Right ventricle myocardium inferior (tissue), 1 donor: ENCODE results near the gene CDO1. TPM values are rescaled to one million over a fixed set of nuclear protein-coding genes. Genes with fewer than 3 reads are reported as not detected.
"Not testable (repeated sequence)": the region's sequence is repeated elsewhere in the genome, so short reads cannot be mapped to it uniquely, and the experiment has no call there.

Experiments
- ATAC-seq: fragments of 200-7000 bp; cut with Tn5 transposase; one replicate; pipeline ENCODE4 v1.9.1; 2020; ENCODE audit warnings: mild to moderate bottlenecking, moderate library complexity
- DNase-seq: peaks from one replicate; pipeline ENCODE4 v3.0.0; 2021; ENCODE audit errors: missing footprints
- intact Hi-C: fragments of 100-400 bp; cut with DNase I; formaldehyde crosslinking; loops from one replicate; pipeline ENCODE4 v1.11.0; 2022
- total RNA-seq: library from RNA; stranded (reverse); fragmentation: NEBNext Ultra II Directional; extraction: Animal tissue kit (Norgen Biotek cat#: 25700); gene quantifications from one replicate; pipeline ENCODE4 v1.2.1, GENCODE V29; 2021
- donor health status: DM: no; HTN: yes; CAD: no; lungs with severe emphysema.

Gene CDO1
- total RNA-seq, 1 donor from 2014 or later = 12.2 TPM

- intact Hi-C loops = loop anchor here (2.0 kb wide), 1 partner anchor 204 kb away; no protein-coding TSS in a partner anchor
- ATAC-seq = no peak
- DNase-seq = no peak
Observed at GRCh38 chr5:115838885-115839518, 22.5 kb upstream of the CDO1 start.

GRCh38 chr5:115835481-115835880, 19.0 kb upstream of the CDO1 start:
- DNase-seq (no peak), ATAC-seq (no peak)
- intact Hi-C loops = no loop called here

- DNase-seq (no peak), ATAC-seq (peak; percentile 23)
- intact Hi-C loops = loop anchor here (2.0 kb wide), 1 partner anchor 202 kb away; no protein-coding TSS in a partner anchor
Observed at GRCh38 chr5:115831163-115831768, 14.8 kb upstream of the CDO1 start.

DNA sequence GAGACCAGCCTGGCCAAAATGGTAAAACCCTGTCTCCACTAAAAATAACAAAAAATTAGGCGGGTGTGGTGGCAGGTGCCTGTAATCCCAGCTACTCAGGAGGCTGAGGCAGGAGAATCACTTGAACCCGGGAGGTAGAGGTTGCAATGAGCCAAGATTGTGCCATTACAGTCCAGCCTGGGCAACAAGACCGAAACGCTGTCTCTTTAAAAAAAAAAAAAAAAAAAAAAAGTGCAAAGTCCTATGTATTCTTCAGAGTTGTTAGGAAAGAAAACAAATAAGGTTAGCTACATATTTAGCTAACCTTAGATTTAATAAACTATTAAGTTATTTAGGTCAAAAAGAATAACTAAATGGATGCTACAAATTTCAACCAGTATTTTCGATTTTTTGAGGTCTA, 13.5 kb upstream of the CDO1 start:
- intact Hi-C loops = loop anchor here (2.0 kb wide), 1 partner anchor 201 kb away; no protein-coding TSS in a partner anchor
- ATAC-seq (no peak), DNase-seq (no peak)

DNA sequence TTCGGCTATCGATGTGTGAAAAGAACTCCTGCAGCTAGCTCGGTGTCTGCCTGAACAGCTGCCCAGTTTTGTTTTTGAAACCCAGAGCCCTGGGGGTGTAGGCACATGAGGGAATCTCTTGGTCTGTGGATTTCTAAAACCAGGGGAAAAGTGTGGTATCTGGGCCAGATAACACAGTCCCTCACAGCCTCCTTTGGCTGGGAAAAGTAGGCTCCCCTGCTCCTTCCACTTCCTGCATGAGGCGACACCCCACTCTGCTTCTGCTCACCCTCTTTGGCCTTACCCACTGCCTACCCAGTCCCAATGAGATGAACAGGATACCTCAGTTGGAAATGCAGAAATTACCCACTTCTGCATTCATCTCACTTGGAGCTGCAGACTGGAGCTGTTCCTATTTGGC, 9.5 kb upstream of the CDO1 start:
- ATAC-seq = no peak
- no peak for DNase-seq

DNA sequence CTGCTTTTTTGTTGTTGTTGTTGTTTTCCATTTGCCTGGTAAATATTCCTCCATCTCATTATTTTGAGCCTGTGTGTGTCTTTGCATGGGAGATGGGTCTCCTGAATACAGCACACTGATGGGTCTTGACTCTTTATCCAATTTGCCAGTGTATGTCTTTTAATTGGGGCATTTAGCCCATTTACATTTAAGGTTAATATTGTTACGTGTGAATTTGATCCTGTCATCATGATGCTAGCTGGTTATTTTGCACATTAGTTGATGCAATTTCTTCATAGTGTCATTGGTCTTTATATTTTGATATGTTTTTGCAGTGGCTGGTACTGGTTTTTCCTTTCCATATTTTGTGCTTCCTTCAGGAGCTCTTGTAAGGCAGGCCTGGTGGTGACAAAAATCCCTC, 8.5 kb upstream of the CDO1 start:
- intact Hi-C loops, ATAC-seq, DNase-seq: not testable (repeated sequence)

More for the DNA sequence above, 9.5 kb upstream of the CDO1 start:
- intact Hi-C loops = no loop called here

- no peak for ATAC-seq
- DNase-seq = no peak
- intact Hi-C loops = no loop called here
Observed at GRCh38 chr5:115820846-115821245, 4.4 kb upstream of the CDO1 start.

- ATAC-seq = no peak
- DNase-seq = no peak
- intact Hi-C loops = no loop called here
Observed at GRCh38 chr5:115818821-115819220, 2.4 kb upstream of the CDO1 start.

- ATAC-seq = no peak
Observed at GRCh38 chr5:115817386-115817785, 927 bp upstream of the CDO1 start.

DNA sequence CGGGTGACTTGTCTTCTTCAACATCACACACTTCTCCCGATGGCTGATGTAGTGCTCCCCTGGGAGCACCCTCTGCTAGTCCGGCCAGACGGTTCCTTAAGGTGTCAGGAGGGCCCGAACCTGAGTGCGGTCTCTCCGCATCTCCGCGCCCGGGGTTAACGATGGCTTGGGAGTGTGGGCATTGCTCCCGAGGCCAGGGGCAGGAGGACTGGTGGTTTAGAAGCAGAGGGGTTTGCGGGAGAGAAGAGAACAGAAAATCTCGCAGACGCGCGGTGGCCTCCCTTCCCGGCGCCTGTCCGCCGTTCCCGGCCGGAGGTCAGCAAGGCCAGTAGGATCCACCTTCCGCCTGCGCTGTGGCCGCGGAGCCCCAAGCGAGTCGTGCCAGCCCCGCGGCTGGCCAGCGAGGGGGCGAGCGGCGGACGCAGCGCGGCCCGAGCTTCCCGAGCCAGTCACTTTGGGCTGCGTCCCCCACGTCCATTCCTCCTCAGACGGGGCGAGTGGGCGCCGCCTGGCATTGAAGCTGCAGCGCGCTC, 700 bp downstream of the CDO1 start:
- DNase-seq = peak; percentile 63

More at GRCh38 chr5:115817386-115817785, 927 bp upstream of the CDO1 start:
- DNase-seq = no peak
- intact Hi-C loops = no loop called here

DNA sequence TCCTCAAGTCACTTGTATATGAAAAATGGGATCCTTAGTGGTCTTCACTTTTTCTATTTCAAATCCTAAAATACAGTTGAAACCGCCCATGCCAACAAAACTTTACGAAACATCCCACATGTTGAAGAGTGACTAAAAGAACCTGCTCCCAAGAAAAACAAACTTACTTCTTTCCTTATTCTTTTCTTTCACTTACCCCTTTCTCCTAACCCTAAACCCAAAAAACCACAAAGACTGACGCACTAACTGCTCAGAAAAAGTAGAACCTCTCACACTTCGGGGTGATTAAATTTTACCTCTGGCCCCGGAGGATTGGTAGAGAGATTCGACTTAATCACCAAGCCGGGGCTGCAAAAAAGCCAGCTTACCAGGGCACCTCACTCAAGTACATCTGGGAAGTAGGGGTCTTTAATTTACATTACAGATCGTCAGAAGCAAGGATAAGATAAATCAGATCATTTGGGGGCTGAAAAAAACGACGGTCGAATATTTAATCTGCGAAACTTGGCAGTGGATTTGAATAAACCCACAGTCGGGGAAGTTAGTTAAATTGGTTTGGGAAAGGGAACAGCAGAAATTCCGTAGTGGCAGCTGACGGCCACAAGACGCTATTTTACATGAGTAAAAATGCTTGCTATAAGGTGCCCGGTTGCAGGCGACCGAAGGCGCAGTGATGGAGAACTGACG, 1.3 kb downstream of the CDO1 start:
- intact Hi-C loops = no loop called here
- no peak for ATAC-seq
- no peak for DNase-seq

More for the DNA sequence above, 700 bp downstream of the CDO1 start:
- intact Hi-C loops = no loop called here
- peak; percentile 32 for ATAC-seq

GRCh38 chr5:115813719-115814118, 2.7 kb downstream of the CDO1 start:
- no peak for ATAC-seq
- no peak for DNase-seq
- intact Hi-C loops = no loop called here

DNA sequence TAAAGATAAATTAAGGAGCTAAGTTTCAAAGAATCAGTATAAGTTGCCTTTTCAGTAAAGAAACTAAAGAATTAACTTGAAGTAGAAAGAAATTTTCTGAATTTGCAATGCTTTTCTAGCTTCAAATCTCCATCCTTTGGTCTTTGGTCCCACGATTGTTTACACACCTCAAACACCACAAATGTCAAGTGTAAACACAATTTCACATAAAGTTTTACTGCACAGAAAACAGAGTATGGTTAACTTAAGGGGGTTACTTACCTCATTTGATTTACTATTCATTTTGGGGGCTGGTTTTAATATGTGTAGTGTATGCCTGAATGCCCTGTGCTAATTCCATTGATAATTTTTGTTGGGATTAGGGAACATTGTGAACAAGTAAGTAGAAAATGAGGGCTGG, 4.1 kb downstream of the CDO1 start:
- ATAC-seq (no peak), DNase-seq (no peak)
- intact Hi-C loops = no loop called here

GRCh38 chr5:115811406-115811805, 5.1 kb downstream of the CDO1 start:
- no peak for ATAC-seq
- intact Hi-C loops = no loop called here

GRCh38 chr5:115810761-115811160, 5.7 kb downstream of the CDO1 start:
- DNase-seq (no peak), ATAC-seq (no peak)
- intact Hi-C loops = no loop called here

More at GRCh38 chr5:115811406-115811805, 5.1 kb downstream of the CDO1 start:
- DNase-seq = no peak

DNA sequence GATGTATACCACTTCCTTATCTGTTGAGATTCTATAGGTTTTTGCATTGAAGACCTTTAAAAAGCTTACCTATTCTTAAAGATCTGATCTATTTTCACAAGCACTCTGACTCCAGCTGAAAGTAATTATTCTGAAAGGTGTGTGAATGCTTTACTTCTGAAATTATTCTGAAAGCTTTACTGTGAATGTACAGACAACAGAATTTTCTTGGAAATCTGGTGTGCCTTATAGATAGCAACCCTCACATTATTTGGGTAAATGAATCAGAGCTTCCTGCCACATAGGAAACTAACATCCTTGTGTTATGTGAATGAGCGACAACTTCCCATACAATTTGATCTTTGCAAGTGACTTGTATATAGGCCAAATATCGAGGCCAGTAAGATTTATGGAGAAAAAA, 6.5 kb downstream of the CDO1 start:
- DNase-seq (no peak), ATAC-seq (no peak)
- intact Hi-C loops = no loop called here

DNA sequence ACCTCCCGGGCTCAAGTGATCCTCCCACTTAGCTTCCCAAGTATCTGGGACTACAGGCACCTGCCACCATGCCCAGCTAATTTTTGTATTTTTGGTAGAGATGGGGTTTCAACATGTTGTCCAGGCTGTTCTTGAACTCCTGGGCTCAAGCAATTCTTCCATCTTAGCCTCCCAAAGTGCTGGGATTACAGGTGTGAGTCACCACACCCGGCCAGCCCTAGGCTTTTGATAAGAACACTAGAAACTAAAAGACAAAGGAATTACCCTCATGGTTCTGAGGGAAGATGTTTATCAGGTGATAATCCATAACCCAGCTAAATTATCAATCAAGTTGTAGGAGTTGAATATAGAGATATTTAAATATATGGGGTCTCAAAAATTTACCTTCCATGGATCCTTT, 8.4 kb downstream of the CDO1 start:
- intact Hi-C loops, ATAC-seq, DNase-seq: not testable (repeated sequence)

GRCh38 chr5:115807654-115808052, 8.8 kb downstream of the CDO1 start:
- intact Hi-C loops = no loop called here
- no peak for DNase-seq
- no peak for ATAC-seq

- no peak for DNase-seq
- intact Hi-C loops = no loop called here
- no peak for ATAC-seq
Observed at GRCh38 chr5:115806986-115807653, 9.3 kb downstream of the CDO1 start.
